CD14-positive monocyte (primary cell): ENCODE results near the gene COL24A1. TPM values are rescaled to one million over a fixed set of nuclear protein-coding genes. Genes with fewer than 3 reads are reported as not detected.

Experiments used
- DNase-seq, 3 donors: peaks; one replicate each; pipeline ENCODE4 v3.0.0-alpha.2; 2011 to 2022
- H2AFZ ChIP-seq: 2 replicates; pipeline ENCODE4 v1.6.0; 2012; ENCODE audit warnings: mild to moderate bottlenecking, low read depth, low read length, inconsistent platforms; ENCODE audit not compliant: insufficient read depth, poor library complexity, severe bottlenecking
- H3K27ac ChIP-seq, 2 donors: 1 replicate in 1 of 2; 2 replicates in 1 of 2; pipeline ENCODE4 v1.5.1; 2012 to 2013; ENCODE audit warnings: low read length in 2 of 2, control low read depth in 1 of 2, inconsistent platforms in 1 of 2, low read depth in 1 of 2, mild to moderate bottlenecking in 1 of 2
- H3K27me3 ChIP-seq, 2 donors: one replicate each; pipeline versions ENCODE4 v1.6.0 to v1.6.1; 2011 to 2013; ENCODE audit warnings: low read length in 2 of 2; ENCODE audit not compliant: control insufficient read depth in 2 of 2, insufficient read depth in 2 of 2
- H3K36me3 ChIP-seq, 2 donors: replicated peaks in 1 of 2; 1 replicate in 1 of 2; 2 replicates in 1 of 2; pipeline versions ENCODE4 v1.5.1 to v1.6.1; 2012 to 2013; ENCODE audit warnings: low read length in 2 of 2, control low read depth in 1 of 2, inconsistent platforms in 1 of 2, mild to moderate bottlenecking in 1 of 2; ENCODE audit not compliant: insufficient read depth in 2 of 2, control insufficient read depth in 1 of 2
- H3K4me1 ChIP-seq, 2 donors: 1 replicate in 1 of 2; 2 replicates in 1 of 2; pipeline versions ENCODE4 v1.5.1 to v1.6.1; 2012 to 2013; ENCODE audit warnings: low read length in 2 of 2, control low read depth in 1 of 2, inconsistent platforms in 1 of 2, mild to moderate bottlenecking in 1 of 2, moderate library complexity in 1 of 2; ENCODE audit not compliant: insufficient read depth in 2 of 2, control insufficient read depth in 1 of 2
- H3K4me2 ChIP-seq: replicated peaks from 2 replicates; pipeline ENCODE3; 2012; ENCODE audit warnings: low read length, moderate library complexity, mild to moderate bottlenecking; ENCODE audit not compliant: poor library complexity, severe bottlenecking; ENCODE audit errors: extremely low read depth
- H3K4me3 ChIP-seq, 3 experiments: fragments of 200-600 bp in 1 of 3; sonication (generic) in 1 of 3; replicated peaks in 1 of 3; 1 replicate in 2 of 3; 2 replicates in 1 of 3; pipeline ENCODE4 v1.5.1; 2011 to 2013; ENCODE audit warnings: low read length in 3 of 3, mild to moderate bottlenecking in 3 of 3, control low read depth in 2 of 3, low read depth in 2 of 3, inconsistent platforms in 1 of 3, moderate library complexity in 1 of 3
- H3K79me2 ChIP-seq: 2 replicates; pipeline ENCODE4 v1.6.0; 2012; ENCODE audit warnings: mild to moderate bottlenecking, control low read depth, inconsistent platforms, low read length, moderate library complexity; ENCODE audit not compliant: insufficient read depth
- H3K9ac ChIP-seq: 2 replicates; pipeline ENCODE4 v1.6.0; 2017; ENCODE audit warnings: low read length, mild to moderate bottlenecking; ENCODE audit not compliant: insufficient read depth, poor library complexity, severe bottlenecking
- H3K9me3 ChIP-seq, 2 donors: replicated peaks in 1 of 2; 1 replicate in 1 of 2; 2 replicates in 1 of 2; pipeline versions ENCODE4 v1.5.1 to v1.6.1; 2012 to 2013; ENCODE audit warnings: low read length in 2 of 2, control low read depth in 1 of 2; ENCODE audit not compliant: control insufficient read depth in 1 of 2, insufficient read depth in 1 of 2
- H4K20me1 ChIP-seq: 2 replicates; pipeline ENCODE4 v1.6.0; 2012; ENCODE audit warnings: mild to moderate bottlenecking, low read length, control low read depth, moderate library complexity; ENCODE audit not compliant: insufficient read depth
- H3K27ac Mint-ChIP-seq, 7 donors: one replicate each; pipeline ENCODE4 v1.8.0; 2020; ENCODE audit warnings: mild to moderate bottlenecking in 7 of 7, mixed read lengths in 7 of 7, moderate library complexity in 6 of 7, inconsistent platforms in 2 of 7
- H3K27me3 Mint-ChIP-seq, 3 donors: one replicate each; pipeline ENCODE4 v1.8.0; 2021 to 2022; ENCODE audit warnings: low read depth in 3 of 3, mild to moderate bottlenecking in 3 of 3, mixed read lengths in 3 of 3, moderate library complexity in 3 of 3, inconsistent platforms in 1 of 3
- H3K36me3 Mint-ChIP-seq, 2 donors: one replicate each; pipeline ENCODE4 v1.8.0; 2020; ENCODE audit warnings: mixed read lengths in 2 of 2, inconsistent platforms in 1 of 2, mild to moderate bottlenecking in 1 of 2
- H3K4me1 Mint-ChIP-seq: one replicate; pipeline ENCODE4 v1.8.0; 2020; ENCODE audit warnings: mild to moderate bottlenecking, mixed read lengths
- H3K4me3 Mint-ChIP-seq, 2 donors: one replicate each; pipeline ENCODE4 v1.8.0; 2020; ENCODE audit warnings: mild to moderate bottlenecking in 2 of 2, mixed read lengths in 2 of 2, moderate library complexity in 1 of 2
- H3K9me3 Mint-ChIP-seq, 7 donors: one replicate each; pipeline ENCODE4 v1.8.0; 2020 to 2022; ENCODE audit warnings: mixed read lengths in 7 of 7, mild to moderate bottlenecking in 6 of 7, moderate library complexity in 6 of 7, inconsistent platforms in 2 of 7
- whole genome bisulfite sequencing: methylation state at CpG from one replicate; pipeline ENCODE4 v1.1.5; 2013; ENCODE audit warnings: missing lambda C conversion rate; ENCODE audit not compliant: insufficient coverage; 5-methylcytosine and 5-hydroxymethylcytosine counted together
- intact Hi-C, 2 donors: fragments of 100-400 bp; cut with micrococcal nuclease; formaldehyde crosslinking; loops; one replicate each; pipeline versions ENCODE4 v1.15.0 to v1.15.1; 2023
- polyA plus RNA-seq, 3 donors: library from polyadenylated mRNA; depleted of rRNA in 1 of 3; unstranded in 2 of 3; stranded (reverse) in 1 of 3; fragments of 300-500 nt in 2 of 3; fragments of >200 nt in 1 of 3; fragmentation: Illumina TruSeq in 2 of 3; gene quantifications; 1 replicate in 2 of 3; 2 replicates in 1 of 3; pipeline ENCODE4 v1.2.3, GENCODE V29; 2012 to 2021
- TF ChIP-seq, protein P1 (sequence below): fragments of 200-600 bp; IDR thresholded peaks from one replicate; pipeline ENCODE4 v1.8.0; 2022; ENCODE audit warnings: antibody characterized with exemption, mild to moderate bottlenecking

COL24A1 gene
- polyA plus RNA-seq, 3 donors = 0.05 to 0.13 TPM; not detected in 1

- H3K79me2 ChIP-seq = no peaks in the 10 kb centered on the region
- no peak overlapping the region for H2AFZ ChIP-seq
- Mint-ChIP-seq H3K4me3 (no peak overlapping the region), H3K4me1 (peaks cover 9% of the 10 kb centered on the region), H3K27ac (peak overlapping the region in 1 of 7 donors; percentile 8), H3K27me3 (peaks cover 0 to 1% (median 0%) of the 10 kb centered on the region in 3 donors), H3K9me3 (peaks cover 0 to 5% (median 1%) of the 10 kb centered on the region in 7 donors), H3K36me3 (no peaks in the 10 kb centered on the region)
- H3K4me1 ChIP-seq = peaks cover 2 to 8% of the 10 kb centered on the region in 2 donors
- DNase-seq = no peak
- no peak overlapping the region for H3K27ac ChIP-seq
- H3K9me3 ChIP-seq = no peaks in the 10 kb centered on the region
- H3K36me3 ChIP-seq = no peaks in the 10 kb centered on the region
- no peak overlapping the region for H3K9ac ChIP-seq
- intact Hi-C loops = no loop called here
- no peaks in the 10 kb centered on the region for H3K27me3 ChIP-seq
- TF ChIP-seq, protein P1, sequence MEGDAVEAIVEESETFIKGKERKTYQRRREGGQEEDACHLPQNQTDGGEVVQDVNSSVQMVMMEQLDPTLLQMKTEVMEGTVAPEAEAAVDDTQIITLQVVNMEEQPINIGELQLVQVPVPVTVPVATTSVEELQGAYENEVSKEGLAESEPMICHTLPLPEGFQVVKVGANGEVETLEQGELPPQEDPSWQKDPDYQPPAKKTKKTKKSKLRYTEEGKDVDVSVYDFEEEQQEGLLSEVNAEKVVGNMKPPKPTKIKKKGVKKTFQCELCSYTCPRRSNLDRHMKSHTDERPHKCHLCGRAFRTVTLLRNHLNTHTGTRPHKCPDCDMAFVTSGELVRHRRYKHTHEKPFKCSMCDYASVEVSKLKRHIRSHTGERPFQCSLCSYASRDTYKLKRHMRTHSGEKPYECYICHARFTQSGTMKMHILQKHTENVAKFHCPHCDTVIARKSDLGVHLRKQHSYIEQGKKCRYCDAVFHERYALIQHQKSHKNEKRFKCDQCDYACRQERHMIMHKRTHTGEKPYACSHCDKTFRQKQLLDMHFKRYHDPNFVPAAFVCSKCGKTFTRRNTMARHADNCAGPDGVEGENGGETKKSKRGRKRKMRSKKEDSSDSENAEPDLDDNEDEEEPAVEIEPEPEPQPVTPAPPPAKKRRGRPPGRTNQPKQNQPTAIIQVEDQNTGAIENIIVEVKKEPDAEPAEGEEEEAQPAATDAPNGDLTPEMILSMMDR = no peak
- no CpG with 5 or more reads among the region's 3 CpGs for WGBS
- no peaks in the 10 kb centered on the region for H4K20me1 ChIP-seq
- H3K4me3 ChIP-seq = no peak overlapping the region
- H3K4me2 ChIP-seq = no peak overlapping the region
Measured at GRCh38 chr1:86062453-86062852, 94.1 kb downstream of the COL24A1 start.

GRCh38 chr1:86061551-86061990 lies 95.0 kb downstream of the COL24A1 start:
- H2AFZ ChIP-seq = no peak overlapping the region
- H3K9me3 ChIP-seq = no peaks in the 10 kb centered on the region
- no peaks in the 10 kb centered on the region for H3K79me2 ChIP-seq
- no peak overlapping the region for H3K9ac ChIP-seq
- H3K27ac ChIP-seq = no peak overlapping the region
- intact Hi-C loops = no loop called here
- no peak overlapping the region for H3K4me3 Mint-ChIP-seq
- no peak overlapping the region for H3K4me3 ChIP-seq
- no peaks in the 10 kb centered on the region for H4K20me1 ChIP-seq
- peak overlapping the region in 2 of 7 donors; percentile 0 to 12 for H3K27ac Mint-ChIP-seq
- peaks cover 9% of the 10 kb centered on the region for H3K4me1 Mint-ChIP-seq
- no peaks in the 10 kb centered on the region for H3K36me3 Mint-ChIP-seq
- peaks cover 0 to 3% (median 0%) of the 10 kb centered on the region in 3 donors for H3K27me3 Mint-ChIP-seq
- TF ChIP-seq, protein P1 = no peak
- peaks cover 2 to 8% of the 10 kb centered on the region in 2 donors for H3K4me1 ChIP-seq
- no peaks in the 10 kb centered on the region for H3K36me3 ChIP-seq
- H3K4me2 ChIP-seq = no peak overlapping the region
- 13% methylated on average over 1 of the region's 2 CpGs for WGBS
- peak; percentile 5 to 32 (median 15) for DNase-seq
- no peaks in the 10 kb centered on the region for H3K27me3 ChIP-seq
- peaks cover 0 to 3% (median 1%) of the 10 kb centered on the region in 7 donors for H3K9me3 Mint-ChIP-seq
